GM12864 (cell line): ENCODE data around the gene LETM1.

Experiments
- DNase-seq: peaks from one replicate; pipeline ENCODE4 v3.0.0-alpha.2; 2011; ENCODE audit warnings: low read depth
- H3K4me3 ChIP-seq: 2 replicates; pipeline ENCODE4 v1.5.1; 2011; ENCODE audit warnings: mild to moderate bottlenecking, low read depth, low read length, control low read depth
- TF ChIP-seq, protein P1 (sequence below): IDR thresholded peaks from 2 replicates; pipeline ENCODE4 v1.5.1; 2011; ENCODE audit warnings: low read depth, mild to moderate bottlenecking, moderate library complexity, low read length, control low read depth, inconsistent platforms; ENCODE audit errors: missing control alignments

LETM1 gene

DNA sequence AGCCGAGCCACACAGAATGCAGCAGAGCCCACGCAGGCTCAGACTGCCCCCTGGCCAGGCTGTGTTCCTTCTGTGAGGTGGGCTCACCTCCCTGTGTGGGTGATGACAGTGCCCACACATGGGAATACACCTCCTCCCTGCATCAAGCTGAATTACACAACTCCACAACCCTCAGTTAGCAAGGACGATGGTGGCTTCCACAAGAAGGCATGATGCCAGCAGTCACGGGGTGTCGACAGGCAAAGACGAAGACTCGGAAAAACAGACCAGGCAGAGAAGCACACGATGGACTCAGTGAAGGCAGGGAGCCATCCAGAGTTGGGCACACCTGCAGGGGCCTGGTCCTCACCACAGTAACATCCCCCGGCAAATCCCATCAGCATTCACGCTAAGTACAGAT lies 12.1 kb downstream of the LETM1 start:
- no peak overlapping the region for H3K4me3 ChIP-seq
- no peak for DNase-seq
- TF ChIP-seq, protein P1, sequence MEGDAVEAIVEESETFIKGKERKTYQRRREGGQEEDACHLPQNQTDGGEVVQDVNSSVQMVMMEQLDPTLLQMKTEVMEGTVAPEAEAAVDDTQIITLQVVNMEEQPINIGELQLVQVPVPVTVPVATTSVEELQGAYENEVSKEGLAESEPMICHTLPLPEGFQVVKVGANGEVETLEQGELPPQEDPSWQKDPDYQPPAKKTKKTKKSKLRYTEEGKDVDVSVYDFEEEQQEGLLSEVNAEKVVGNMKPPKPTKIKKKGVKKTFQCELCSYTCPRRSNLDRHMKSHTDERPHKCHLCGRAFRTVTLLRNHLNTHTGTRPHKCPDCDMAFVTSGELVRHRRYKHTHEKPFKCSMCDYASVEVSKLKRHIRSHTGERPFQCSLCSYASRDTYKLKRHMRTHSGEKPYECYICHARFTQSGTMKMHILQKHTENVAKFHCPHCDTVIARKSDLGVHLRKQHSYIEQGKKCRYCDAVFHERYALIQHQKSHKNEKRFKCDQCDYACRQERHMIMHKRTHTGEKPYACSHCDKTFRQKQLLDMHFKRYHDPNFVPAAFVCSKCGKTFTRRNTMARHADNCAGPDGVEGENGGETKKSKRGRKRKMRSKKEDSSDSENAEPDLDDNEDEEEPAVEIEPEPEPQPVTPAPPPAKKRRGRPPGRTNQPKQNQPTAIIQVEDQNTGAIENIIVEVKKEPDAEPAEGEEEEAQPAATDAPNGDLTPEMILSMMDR, result no peak

DNA sequence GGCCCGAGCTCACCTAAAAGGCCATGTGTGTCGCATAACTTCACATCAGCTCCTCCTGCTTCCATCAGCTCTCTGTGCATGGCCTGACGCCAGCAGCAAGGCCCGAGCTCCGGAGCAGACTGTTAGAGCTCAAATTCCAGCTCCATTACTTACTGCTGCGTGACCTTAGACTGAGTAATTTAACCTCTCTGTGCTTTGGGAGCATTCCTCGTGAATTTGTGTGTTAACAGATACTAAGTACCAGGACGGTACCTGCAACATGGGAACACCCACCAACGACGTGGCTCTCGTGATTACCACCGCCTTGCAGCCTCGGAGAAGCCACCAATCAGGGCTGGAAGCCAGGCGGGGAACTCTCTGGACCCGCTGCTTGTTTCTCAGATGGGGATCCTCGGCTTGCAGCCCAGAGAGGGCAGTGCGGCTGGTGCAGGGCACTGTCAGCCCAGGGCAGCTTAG lies 12.9 kb downstream of the LETM1 start:
- H3K4me3 ChIP-seq, result no peak overlapping the region
- no peak for DNase-seq
- TF ChIP-seq, protein P1, result no peak

DNA sequence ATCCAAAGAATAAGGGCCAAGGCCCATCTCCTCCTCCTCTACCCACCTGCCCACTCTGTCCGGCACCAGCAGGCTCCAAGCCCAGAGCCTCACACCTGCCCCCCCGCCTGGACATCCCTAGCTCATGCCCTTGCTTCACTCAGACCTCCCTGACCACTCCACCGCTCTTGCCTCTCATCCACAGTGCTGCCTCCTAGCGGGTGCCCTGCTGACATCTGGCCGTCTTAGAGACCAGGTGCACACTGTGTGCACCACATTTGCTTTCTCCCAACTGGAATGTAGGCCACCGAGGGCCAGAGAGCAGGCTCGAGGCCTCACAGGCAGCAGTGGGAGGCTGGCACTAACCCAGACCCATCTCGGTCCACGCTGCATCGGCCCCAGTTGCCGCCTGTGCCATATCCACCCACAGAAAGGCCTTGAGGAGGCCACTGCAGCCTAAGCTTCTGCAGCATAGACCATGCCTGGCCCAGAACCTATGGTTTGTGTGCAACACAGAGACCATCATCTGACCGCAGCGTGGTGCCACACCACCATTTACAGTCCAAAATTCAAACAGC lies 13.5 kb downstream of the LETM1 start:
- H3K4me3 ChIP-seq, result no peak overlapping the region
- TF ChIP-seq, protein P1, result no peak
- no peak for DNase-seq

DNA sequence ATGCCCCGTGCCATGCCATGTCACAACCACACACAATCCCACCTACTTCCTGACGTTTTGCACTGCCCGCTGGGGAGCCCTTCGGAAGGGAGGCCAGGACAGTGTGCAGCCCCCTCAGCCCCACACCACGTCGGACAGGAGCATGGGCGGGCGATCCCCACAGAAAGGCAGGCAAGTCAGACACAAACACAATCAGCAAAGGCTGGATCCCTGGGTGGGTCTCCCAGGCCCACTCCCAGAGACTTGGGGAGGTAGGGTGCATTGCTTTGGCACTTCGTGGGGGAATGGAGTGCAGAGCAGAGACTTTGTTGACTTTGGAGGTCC lies 14.1 kb downstream of the LETM1 start:
- no peak for DNase-seq
- H3K4me3 ChIP-seq, result no peak overlapping the region
- TF ChIP-seq, protein P1, result no peak

DNA sequence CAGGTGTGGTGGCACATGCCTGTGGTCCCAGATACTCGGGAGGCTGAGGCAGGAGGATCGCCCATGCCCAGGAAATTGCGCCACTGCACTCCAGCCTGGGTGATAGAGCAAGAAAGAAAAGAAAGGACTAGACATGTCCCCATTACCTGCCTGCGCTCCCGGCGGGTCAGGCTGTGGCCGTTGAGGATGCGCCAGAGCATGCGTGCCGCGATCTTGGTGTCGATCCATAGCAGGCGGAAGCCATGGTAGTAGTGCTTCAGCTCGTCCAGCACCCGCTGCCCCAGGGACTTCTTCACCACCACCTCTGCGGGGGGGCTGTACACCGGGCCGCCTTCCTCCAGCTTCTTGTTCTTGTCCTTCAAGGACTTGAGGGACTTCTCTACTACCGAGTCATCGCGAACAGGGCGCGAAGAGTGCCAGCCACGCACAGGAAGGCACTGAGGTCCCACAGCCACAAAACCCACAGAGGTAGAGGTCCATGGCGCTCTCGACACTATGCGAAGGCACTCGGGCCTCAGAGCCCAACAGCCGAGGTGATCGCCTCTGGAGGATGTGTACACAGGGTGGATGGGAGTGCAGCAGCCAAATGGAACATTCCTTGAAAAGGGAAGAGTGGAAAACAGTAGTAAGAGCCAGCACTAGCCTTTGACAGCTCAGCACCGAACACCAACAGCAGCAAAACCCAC lies 14.6 kb downstream of the LETM1 start:
- H3K4me3 ChIP-seq, result no peak overlapping the region
- DNase-seq, result no peak
- TF ChIP-seq, protein P1, result no peak

DNA sequence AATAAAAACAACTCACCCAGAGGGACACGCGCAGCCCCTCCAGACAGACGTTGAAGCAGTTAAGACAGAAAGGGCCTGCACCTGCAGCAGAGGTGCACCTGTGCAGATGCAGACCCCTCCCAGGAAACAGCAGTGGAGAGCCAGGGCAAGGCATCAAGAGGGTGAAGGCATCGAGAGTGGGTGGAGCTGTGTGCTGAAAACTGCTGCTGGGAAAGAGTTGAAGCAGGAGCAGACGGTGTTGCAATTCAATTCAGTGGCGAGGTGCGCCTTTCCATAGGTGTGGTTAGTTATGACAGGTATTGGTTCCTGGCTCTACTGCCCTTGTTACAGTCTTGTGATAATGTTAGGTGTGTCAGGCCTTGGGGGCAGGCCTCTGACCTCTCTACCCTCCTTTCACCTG lies 16.7 kb downstream of the LETM1 start:
- no peak overlapping the region for H3K4me3 ChIP-seq
- no peak for DNase-seq
- TF ChIP-seq, protein P1, result no peak

DNA sequence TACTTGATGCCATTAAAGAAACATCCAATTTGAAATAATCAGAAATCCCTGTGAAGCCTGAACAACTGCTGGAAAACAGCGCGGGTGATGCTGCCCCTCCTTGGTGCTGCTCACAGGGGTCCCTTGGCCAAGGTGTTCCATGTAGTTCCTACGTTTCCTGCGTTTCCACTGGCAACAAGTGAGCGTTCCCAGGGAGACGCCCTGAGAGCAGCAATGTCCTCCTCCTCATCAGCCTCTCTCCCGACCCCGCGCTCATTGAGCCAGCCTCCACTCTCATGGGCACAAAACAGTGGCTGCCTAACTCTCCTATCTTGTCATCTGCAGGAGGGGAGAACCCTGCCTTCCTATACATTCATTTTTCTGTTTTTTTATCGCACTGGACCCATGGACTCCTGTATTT lies 18.9 kb downstream of the LETM1 start:
- DNase-seq, result no peak
- no peak overlapping the region for H3K4me3 ChIP-seq
- TF ChIP-seq, protein P1, result no peak
